Stimulated activated CD4-positive, alpha-beta T cell treated with anti-CD3 and anti-CD28 coated beads, Interleukin-1b, Interleukin-23, amount 100 ng/mL, for 48 hours (primary cell): Measurements from ENCODE around the gene POU6F2.

Experiments
- DNase-seq: peaks from one replicate; pipeline ENCODE4 v3.0.0-alpha.2; 2020

Gene POU6F2

DNA sequence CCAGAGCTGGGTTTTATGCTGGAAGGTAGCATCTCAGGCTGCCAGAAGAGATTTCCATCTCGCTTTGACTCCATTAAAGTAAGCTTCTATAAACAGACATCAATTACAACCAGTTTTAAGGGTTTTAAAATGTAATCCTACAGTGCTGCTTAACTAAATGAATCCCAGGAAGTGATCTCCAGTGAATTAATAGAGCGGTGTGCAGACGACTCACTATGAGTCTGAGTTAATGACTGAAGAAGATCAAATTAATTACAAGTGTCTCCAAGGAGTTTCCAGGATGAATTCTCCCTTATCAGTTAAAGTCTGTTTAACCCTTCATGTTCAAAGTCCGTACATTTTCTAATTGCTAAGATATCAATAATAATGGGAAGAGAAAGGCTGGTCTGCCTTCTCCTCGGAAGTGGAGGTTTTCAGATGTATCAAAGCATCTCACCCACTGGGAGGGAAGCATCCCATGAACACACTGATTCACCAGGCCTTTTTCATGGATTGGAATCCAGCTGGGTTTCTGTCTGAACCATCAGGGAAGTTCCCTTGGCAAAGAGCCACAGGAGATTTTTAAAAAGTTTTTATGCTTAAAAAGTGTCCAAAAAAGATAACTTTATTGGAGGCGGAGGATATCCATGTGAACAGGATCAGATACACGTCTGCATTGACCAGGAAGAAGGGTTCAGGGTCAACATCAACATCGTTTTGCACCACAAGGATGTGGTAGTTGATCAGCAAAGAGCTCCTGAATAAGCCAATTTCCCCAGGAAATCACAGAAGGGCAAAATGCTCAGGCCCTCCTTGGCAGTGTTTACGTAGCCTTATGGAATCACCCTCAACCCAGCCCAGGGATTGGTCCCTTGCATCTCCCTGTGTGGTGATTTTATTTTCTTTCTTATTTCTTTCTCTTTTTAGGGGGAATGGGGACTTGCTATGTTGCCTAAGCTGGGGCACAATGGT, 288.2 kb downstream of the POU6F2 start:
- no peak for DNase-seq

- DNase-seq, result no peak
Observed at GRCh38 chr7:39269034-39269433, 291.3 kb downstream of the POU6F2 start.

GRCh38 chr7:39270018-39270417, 292.3 kb downstream of the POU6F2 start:
- no peak for DNase-seq

GRCh38 chr7:39271402-39271801, 293.7 kb downstream of the POU6F2 start:
- DNase-seq, result no peak

- DNase-seq, result no peak
Observed at GRCh38 chr7:39272111-39272510, 294.4 kb downstream of the POU6F2 start.

DNA sequence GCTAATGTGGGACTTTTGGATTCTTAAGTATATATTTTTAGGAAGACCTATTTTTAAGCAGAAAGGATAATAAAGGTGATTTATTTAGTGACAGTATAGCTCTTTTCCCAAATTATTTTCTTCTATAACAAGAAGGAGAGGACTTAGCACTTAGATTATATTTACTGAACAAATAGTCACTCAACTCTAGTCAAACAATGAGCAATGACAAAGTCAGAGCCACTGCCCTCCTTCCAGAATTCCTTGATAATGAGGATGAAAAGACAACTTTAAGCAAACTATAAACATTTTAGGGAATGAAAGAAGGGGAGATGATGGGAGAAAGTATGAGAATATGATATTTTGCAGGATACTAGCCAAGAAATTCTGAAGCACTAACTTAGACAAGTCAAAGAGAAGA, 295.0 kb downstream of the POU6F2 start:
- DNase-seq, result no peak

- no peak for DNase-seq
Observed at GRCh38 chr7:39280337-39280736, 302.6 kb downstream of the POU6F2 start.

DNA sequence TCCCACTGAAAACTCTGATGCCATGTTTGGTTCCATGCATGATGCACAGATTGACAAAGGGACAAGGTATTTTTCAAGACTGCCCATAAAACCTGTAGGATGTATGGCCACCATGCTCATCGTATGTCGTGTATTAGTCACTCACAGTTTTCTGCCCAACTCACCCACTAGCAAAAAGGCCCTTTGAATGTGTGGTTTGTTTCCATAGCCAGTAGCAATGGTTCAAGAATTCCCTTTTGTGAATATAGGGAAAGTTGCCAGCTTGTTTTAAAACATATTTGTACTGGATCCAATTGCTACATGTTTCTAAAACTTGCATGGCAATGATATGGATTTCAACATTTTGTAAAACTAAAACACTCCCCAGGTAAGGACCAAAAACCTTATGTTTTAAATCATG, 307.5 kb downstream of the POU6F2 start:
- no peak for DNase-seq

- DNase-seq, result no peak
Observed at GRCh38 chr7:39288303-39288702, 310.6 kb downstream of the POU6F2 start.

DNA sequence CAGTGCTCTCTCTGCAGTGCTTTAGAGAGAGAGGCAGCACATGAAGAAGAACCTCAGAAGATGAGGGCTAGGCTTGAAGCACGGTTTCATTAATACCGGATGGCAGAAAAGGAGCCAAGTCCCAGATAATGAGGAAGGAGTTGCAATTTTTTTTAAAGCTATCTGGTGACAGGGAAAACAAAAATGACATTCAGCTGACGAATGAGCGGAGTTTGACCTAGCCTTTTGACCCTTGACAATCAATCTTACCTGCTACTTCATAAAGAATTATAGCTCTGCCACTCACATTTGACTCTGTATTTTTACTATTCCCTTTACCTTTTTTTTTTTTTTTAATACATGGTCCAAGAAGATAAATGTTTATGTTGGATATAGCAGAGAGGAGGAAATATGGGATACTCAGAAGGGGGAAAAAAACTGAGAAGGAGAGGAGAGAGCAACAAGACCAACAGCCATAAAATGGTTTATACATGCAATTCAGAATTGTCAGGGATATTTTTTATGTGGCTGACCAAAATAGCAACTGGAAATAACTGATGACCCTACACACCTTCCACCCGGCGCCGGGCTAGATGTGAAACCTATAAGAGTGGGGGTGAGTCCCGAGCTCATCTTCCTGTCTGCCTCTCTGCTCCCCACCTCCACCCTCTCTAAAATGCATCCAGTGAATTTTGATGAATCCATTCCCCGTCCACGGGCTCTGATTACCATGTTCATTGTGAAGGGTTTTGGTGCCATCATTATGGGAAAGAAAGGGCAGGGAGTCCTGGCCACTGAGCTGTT, 314.1 kb downstream of the POU6F2 start:
- DNase-seq, result no peak

- no peak for DNase-seq
Observed at GRCh38 chr7:39293056-39293823, 315.5 kb downstream of the POU6F2 start.

- DNase-seq, result no peak
Observed at GRCh38 chr7:39294022-39294421, 316.3 kb downstream of the POU6F2 start.

DNA sequence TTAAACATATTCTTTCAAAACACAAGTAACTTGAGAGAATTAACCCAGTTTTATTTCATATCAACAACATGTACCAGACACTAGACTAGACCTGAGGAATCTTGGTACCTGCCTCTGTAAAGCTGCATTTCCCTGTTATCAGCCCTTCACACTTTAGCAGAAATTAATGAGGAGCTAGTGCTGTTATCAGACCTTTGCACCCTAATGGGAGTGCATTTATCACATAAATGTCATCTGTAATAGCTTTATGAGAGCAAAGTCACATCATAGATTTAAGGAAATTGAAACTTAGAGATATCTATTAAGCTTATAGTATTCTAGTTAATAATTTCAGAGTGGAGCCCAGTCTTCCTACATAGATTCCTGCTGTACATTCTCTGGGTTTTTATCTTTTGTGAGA, 318.1 kb downstream of the POU6F2 start:
- DNase-seq, result no peak

GRCh38 chr7:39299695-39300094, 322.0 kb downstream of the POU6F2 start:
- no peak for DNase-seq

DNA sequence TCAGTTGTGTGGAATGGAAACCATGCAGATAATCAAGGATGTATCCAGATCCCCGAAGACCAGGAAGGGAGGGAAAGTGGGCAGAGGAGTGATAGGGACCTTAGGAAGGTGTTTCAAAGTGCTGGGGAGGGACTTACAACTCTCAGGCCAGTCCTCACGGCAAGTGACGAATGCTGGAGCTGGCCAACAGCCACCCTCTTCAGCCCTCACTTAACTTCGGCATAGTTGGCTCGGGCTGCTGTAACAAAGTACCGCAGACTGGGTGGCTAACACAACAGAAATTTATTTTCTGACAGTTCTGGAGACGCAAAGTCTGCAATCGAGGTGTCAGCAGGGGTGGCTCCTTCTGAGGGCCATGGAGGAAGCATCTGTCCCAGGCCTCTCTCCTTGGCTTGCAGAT, 322.6 kb downstream of the POU6F2 start:
- DNase-seq, result no peak

GRCh38 chr7:39301543-39301942, 323.8 kb downstream of the POU6F2 start:
- DNase-seq, result no peak

DNA sequence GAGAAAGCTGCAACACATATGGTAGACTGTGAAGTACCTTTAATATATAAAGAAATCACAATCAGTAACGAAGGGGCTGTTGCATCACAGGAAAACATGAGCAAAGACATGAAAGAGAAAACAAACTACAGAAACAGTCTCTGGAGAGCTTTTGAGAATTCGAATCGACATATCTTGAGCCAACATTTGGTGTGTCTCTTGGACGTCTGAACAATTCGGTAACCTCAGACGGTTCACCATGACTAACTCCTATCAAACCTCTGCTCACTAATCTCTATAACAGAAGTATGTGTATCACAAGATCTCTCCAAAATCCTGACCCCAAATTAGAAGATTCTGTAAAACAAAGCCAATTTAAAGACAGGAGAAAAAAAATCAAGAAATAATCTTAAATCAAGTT, 326.5 kb downstream of the POU6F2 start:
- DNase-seq, result no peak

GRCh38 chr7:39304668-39305405, 327.1 kb downstream of the POU6F2 start:
- no peak for DNase-seq

- no peak for DNase-seq
Observed at GRCh38 chr7:39306016-39306570, 328.4 kb downstream of the POU6F2 start.

DNA sequence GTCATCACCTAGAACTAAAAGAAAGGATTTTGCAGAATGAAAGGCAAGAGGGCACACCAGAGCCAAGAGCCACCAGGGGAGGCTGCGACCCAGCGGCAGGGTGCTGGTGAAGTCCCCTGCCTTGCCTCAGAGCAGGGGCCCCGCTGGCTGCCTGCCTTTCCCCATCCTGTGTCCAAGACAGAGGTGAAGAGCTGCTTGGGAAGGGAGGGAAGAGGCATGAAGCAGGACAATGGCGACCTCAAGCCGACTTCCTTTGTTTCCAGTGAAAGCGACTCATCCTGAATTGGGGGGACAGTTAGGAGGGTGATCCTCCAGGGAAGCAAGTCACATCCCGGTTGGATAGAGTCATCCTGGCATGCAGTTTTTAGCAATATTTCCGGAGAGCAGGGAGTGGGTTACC, 333.0 kb downstream of the POU6F2 start:
- DNase-seq, result no peak

GRCh38 chr7:39312254-39312989, 334.7 kb downstream of the POU6F2 start:
- no peak for DNase-seq
